Measurements from ENCODE around the gene RPS6KB2.
A peak's percentile ranks its signal among the peaks of the same experiment; 100 is the strongest.
"Not testable (repeated sequence)": the region's sequence is repeated elsewhere in the genome, so short reads cannot be mapped to it uniquely, and the experiment has no call there.

RPS6KB2 gene

DNA sequence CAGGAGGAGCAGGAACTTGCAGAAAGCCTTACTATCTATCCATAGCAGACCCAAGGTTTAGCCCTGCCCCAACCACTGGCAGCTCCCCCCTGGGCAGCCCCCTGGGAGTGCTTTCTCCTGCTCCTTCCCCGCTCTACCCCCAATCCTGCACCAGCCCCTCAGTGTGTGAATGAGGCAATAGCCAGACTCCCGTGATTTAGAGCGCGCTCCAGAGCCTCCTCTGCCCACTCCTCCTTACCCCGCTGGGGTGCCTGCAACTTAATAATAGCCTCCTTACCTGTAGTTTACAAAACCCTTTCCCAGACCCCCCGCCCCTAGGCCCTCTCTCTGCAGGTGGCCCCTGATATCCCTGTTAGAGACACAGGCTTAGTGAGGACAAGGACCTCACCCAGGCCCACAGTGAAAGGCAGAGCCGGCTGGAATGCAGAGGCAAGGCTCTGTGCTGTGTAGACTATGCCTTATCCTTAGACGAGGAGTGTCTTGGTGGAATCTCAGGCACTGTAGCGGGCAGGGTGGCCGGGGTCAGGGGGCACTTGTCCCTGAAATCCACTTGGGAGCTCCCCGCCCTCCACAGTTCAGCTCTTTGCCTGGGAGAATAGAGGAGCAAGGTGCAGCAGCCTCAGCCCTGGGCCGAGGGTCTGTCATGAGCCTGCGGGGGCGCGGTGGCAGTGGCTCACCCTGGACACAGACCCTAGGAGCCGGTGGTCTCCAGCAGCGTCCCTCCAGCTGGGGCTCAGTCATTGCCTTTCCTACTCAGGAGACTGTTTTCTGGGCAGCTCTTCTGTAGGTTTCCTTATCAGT is 17.1 kb upstream of the RPS6KB2 start:
- DNase-seq (ENCODE audit: low read depth) = no peak

DNA sequence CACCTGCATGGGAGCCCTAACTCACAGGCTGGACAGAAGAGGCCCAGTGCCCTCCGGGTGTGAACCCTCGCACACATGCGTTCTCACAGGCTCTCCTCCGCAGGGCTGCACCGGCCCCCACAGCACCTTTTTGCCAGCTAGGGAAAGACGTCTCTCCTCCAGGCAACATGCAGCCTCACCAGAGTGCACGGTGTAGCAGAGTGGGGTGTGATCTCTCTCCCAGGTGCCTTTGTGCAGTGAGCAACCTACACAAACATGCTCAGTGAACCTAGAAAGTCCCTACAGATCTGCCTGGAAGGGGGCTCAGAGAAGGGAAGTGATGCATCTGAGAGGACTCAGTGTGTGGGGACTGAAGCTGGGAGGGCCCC is 16.5 kb upstream of the RPS6KB2 start:
- DNase-seq (ENCODE audit: low read depth) = no peak

DNA sequence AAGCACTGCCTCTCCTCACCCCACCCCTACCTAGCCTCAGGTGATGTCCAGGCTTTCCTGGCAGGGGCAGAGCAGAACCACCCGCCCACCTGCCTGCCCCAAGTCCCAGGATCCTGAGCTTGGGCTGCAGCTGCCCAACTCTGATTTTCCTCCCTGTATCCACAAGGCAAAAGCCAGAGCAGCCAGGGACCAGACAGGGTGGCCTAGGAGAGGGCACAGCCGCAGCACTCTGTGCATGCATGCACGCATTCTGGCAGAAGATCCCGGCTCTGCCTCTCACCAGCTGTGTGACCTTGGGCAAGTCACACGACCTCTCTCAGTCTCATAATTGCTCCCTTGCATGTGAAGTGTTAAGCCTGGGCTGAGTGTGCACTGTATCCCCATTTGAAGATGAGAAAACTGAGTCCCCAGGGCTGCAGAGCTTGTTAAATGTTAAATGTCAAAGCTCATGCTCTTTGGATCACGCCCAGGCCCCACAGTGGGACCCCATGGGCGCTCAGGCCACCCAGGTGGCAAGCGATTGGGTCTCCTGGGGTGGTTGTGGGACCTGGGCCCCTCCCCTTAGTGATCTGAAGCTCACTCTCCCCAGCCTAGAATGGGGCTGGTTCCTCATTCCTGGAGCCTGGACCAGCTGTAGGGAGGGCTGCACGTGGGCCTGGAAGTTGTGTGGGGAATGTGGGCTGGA is 15.7 kb upstream of the RPS6KB2 start:
- no peak for DNase-seq (ENCODE audit: low read depth)

DNA sequence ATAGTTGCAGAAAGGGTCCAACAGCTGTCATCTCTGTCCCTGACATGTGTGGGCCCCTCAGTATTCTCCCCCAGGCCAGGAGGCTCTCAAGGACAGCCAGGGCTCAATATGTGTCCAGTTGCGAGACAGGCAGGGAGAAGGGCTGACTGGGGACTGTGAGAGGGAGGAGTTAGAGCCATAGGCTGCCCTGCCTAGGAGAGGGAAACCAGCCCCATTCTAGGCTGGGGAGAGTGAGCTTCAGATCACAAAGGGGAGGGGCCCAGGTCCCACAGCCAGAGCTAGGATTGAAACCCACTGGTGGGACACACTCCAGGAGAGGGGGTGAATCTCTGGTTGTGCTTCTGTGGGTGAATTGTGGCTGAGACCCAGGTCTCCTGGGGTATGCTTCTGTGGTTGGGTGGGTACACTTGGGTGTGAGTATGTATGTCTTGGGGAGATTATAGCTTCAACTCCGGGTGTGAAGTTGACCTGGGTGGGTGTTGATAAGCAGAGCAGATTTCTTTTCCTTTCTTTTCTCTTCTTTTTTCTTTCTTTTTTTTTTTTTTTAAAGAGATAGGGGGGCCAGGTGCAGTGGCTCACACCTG is 14.9 kb upstream of the RPS6KB2 start:
- no peak for DNase-seq (ENCODE audit: low read depth)

DNA sequence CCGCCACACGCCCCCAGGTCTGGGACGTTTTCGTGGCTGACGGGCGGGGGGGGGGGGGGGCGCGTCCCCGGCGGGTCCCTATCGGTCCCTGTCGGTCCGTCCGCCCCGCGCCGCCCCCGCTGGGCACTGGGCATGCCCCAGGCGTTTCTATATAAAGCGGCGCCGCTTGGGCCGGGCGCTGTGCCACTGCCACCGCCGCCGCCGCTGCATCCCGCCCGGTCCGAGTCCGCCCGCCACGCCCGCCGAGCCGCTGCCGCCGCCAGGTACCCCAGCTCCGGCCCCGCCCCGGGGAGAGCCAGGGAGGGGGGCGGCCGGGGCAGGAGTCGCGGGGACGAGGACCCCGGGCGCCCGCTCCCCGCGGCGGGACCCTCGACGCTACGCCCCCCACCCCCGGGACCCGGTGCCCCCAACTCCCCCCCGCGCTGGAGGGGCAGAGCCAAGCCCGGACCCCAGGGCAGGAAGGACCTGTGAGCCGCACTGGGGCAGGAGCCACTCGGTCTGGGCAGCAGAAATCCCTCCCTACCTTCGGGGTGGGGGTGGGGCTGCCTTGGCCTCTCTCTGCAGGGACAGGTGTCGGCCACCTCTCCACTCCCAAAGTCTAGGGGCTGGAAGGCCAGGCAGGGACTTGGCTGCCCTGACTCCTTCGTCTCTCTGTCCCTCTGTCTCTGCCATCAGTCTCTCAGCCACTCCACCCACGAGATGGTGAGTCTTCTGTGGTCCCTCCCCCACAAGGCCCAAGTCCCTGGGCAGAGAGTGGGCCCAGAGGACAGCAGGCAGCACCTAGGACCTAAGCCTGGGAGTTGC is 12.6 kb upstream of the RPS6KB2 start, which contains the start of gene CARNS1:
CARNS1 (plus strand) TSS at position 178 of the 804 bp plus-strand sequence; CDS start at position 700, 522 bp downstream.
- DNase-seq (ENCODE audit: low read depth) = no peak

DNA sequence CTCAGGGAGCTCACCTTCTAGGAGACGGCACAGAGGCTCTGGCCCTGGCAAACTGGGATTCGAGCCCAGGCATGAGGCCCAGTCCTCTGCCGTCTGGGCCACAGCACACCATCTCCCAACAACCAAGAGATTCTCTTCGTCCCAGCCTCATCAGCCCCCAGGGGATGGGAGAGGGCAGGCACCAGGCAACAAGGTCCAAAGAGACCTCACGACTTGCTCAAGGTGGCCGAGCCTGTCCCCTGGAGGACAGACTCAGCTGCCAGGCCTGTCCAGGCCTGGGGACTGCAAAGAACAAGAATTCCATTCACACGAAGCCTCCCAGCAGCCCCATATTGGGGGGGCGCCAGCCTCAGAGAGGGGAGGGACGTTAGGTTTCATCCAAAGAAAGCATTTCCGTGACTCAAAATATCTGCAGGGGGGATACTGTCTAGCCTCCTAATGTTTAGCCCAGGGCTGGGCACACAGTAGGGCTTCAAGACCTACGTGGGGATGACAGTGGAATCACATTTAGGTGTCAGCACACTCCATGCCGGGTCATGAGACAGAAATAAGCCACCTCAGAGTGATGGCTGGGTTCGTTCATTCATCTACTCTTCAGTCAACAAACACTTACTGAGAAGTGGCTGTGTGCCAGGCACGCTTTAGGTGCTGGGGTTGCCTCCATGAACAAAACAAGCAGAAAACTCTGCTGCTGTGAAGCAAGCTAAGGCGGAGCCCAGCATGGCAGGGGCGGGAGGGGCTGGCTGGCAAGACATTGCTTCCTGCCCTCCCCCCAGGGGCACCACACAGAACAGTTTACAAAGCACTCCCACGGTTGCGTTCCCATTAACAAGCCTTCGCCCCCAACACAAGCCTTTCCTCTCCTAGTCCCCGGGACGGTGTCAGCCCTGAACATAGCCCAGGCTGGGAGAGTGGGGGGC is 11.6 kb upstream of the RPS6KB2 start:
- DNase-seq (ENCODE audit: low read depth) = peak; percentile 57

DNA sequence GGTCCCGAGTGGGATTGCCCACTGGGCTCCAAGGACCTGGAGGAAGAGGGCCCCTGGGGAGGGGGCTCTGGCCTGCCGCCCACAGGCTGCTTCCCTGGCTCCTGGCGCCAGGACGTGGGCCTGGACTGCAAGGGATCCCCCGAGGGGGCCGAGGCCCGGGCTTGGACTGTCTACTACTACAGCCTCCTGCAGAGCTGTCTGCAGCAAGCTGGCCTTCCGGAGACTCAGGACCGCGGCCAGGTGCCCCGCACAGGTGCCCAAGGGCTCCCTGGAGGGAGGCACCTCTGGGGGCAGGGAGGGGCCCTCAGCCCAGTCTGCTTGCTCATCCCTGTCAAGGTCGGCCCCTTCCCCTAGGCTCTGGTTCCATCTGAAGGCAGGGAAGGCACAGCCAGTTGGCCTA is 10.9 kb upstream of the RPS6KB2 start:
- no peak for DNase-seq (ENCODE audit: low read depth)

DNA sequence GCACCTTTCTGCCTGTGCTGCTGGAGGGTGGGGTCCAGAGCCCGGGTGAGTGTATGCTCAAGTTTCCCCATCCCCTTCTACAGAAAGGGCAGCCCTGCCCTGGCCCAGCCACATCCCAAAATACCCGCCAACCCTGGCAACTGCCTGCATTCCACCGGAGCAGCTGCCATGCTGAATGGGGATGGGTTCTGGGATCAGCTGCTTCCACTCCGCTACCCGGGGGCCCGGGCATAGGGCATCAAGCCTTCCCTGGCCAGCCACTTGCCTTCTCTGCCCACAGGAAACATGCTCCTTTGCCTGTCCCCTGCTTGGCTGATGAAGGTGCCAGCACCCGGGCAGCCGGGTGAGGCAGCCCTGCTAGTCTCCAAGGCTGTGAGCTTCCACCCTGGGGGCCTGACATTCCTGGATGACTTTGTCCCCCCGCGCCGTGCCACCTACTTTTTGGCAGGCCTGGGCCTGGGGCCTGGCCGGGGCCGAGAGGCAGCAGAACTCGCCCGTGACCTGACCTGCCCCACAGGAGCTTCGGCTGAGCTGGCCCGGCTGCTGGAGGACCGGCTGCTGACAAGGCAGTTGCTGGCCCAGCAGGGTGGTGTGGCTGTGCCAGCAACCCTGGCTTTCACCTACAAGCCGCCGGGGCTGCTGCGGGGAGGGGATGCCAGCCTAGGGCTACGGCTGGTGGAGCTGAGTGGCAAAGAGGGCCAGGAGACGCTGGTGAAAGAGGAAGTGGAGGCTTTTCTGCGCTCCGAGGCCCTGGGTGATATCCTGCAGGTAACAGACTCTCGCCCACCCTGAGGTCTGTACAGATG is 9.6 kb upstream of the RPS6KB2 start:
- DNase-seq (ENCODE audit: low read depth) = no peak

DNA sequence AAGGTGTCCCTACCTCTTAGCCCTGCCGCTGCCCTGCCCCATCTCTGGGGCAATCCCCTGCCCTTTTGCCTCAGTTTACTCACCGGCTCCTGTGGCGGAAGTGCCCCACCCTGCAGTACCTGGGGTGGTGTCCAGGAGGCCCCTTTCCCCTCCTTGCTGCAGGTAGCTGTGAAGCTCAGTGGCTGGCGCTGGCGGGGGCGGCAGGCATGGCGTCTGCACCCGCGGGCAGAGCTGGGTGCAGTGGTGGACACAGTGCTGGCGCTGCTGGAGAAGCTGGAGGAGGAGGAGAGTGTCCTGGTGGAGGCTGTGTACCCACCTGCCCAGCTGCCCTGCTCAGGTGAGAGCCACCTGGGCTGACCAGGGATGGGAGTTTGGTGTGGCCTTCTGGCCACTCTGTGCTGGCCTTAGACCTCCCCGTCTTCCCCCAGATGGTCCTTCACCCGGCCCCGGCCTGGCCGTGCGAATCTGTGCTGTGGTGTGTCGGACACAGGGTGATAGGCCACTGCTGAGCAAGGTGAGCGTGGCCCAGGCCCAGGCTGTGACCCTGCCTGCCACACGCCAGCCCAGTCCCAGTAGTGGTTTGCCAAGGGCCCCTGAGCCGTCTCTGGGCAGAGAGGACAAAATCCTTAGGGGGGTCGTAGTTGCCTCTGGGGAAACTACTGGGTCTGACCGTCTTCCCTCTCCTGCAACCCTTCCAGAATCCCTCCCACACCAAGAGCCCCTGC is 8.8 kb upstream of the RPS6KB2 start:
- DNase-seq (ENCODE audit: low read depth) = no peak

DNA sequence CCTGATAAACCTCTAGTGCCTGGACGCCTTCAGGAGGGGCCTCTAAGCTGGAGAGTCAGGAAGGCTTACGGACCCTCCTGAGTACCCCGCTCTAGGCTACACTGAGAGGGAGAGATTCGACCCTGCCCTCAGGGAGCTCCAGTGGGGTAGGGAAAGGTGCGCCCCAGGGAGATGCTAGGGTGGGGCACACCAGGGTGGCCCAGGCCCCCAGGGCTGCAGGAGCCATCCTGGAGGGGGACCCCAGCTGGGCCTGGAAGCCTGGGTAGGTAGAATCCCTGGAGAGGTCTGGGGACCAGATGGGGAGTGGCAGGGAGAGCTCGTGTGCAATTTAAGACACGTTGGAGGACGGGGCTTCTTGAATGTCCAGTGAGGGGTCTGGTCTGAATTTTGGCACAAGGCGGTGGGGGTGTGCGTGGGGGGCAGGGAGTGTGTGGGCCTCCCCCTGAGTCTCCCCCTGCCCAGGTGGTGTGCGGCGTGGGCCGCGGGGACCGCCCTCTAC is 8.1 kb upstream of the RPS6KB2 start:
- no peak for DNase-seq (ENCODE audit: low read depth)

DNA sequence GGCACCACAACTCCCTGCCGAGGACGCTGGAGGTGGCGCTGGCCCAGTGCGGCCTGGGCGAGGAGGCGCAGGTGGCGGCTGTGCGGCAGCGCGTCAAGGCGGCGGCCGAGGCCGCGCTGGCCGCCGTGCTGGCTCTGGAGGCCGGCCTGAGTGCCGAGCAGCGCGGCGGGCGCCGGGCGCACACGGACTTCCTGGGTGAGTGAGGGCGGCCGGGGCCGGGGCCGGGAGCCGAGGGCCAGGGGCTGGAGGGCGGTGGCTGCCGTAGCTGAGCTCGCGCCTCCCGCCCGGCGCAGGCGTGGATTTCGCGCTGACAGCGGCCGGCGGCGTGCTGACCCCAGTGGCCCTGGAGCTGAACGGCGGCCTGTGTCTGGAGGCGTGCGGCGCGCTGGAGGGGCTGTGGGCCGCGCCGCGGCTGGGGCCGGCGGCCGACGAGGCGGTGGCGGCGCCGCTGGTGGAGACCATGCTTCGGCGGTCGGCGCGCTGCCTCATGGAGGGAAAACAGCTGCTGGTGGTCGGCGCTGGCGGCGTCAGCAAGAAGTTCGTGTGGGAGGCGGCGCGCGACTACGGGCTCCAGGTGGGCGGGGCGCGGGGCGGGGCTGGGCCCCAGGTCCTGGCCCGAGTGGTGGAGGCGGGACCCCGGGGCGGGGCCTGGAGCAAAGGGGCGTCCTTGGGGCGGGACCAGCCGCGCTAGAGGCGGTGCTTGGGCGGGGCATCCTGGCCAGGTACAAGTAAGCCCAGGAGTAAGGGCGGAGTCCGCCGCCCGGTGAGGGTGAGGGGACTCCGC is 7.5 kb upstream of the RPS6KB2 start:
- DNase-seq (ENCODE audit: low read depth) = peak; percentile 99

DNA sequence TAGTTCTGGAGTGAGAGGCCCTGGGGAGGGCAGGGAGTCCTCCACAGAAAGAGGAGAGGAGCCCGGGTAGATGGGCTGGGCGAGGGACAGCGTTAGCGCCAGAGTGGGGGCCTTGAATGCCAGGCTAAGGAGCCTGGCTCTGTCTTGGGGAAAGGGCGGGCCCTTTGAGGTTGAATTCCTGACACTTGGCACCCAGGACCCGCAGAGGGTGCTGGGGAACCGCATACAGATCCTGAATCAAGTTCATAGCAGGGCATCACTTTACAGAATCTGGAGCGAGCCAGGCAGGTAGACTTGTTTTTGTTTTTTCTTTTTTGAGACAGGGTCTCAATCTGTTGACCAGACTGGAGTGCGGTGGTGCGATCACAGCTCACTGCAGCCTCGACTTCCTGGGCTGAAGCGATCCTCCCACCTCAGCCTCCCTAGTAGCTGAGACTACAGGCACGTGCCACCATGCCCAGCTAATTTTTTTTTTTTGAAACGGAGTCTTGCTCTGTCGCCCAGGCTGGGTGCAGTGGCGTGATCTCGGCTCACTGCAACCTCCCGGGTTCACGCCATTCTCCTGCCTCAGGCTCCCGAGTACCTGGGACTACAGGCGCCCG is 6.8 kb upstream of the RPS6KB2 start:
- DNase-seq (ENCODE audit: low read depth) = no peak

DNA sequence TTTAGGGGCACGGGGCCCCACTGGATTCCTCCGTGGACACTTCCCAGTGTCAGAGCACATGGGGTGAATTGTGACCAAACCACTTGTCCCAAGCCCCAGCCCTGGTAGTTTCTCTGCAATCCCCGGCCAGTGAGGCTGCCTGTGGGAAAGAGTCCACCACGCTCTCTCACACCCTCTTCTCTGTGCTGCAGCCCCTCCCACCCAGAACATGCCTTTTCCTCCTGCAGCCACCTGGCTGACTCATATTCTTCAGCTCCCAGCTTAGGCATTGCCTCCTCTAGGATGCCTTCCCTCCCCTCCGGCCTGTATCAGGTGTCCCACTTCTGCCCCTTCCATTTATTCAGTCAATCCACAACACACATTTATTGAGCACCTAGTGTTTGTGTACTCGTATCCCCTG is 5.4 kb upstream of the RPS6KB2 start:
- DNase-seq (ENCODE audit: low read depth) = no peak

DNA sequence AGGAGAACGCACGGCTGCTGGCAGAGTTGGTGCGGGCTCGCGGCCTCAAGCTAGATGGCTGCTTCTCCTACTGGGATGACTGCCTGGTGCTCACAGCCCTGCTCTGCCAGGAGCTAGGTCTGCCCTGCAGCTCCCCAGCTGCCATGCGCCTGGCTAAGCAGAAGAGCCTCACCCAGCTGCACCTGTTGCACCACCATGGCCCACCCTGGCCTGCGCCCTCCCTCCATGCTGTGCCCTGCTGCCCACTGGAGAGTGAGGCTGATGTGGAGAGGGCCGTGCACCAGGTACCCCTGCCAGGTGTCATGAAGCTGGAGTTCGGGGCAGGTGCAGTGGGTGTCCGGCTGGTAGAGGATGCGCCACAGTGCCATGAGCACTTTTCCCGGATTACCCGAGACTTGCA is 4.8 kb upstream of the RPS6KB2 start:
- DNase-seq (ENCODE audit: low read depth) = no peak

DNA sequence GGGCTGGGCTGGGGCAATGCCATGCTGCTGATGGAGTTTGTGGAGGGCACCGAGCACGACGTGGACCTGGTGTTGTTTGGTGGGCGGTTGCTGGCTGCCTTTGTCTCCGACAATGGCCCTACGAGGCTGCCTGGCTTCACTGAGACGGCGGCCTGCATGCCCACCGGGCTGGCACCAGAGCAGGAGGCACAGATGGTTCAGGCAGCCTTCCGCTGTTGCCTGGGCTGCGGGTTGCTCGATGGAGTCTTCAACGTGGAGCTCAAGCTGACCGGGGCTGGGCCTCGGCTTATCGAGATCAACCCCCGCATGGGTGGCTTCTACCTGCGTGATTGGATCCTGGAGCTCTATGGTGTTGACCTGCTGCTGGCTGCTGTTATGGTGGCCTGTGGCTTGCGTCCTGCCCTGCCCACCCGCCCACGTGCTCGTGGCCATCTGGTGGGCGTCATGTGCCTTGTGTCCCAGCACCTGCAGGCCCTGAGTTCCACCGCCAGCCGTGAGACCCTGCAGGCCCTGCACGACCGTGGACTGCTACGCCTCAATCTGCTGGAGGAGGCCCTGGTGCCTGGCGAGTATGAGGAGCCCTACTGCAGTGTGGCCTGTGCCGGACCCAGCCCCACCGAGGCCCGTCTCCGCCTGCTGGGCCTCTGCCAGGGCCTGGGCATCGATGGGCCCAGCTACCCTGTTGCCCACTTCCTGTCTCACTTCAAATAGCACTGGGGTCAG is 4.2 kb upstream of the RPS6KB2 start:
- no peak for DNase-seq (ENCODE audit: low read depth)

DNA sequence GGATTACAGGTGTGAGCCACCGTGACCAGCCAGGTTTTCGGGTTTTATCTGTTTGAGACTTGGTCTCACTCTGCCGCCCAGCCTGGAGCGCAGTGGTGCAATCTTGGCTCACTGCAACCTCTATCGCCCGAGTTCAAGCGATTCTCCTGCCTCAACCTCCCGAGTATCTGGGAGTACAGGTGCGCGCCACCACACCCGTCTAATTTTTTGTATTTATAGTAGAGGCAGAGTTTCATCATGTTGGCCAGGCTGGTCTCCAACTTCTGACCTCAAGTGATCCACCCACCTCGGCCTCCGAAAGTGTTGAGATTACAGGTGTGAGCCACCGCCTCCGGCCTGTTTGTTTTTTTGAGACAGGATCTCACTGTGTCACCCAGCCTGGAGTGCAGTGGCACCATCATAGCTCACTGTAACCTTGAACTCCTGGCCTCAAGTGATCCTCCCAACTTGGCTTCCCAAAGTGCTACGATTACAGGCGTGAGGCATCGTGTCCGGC is 882 bp upstream of the RPS6KB2 start:
- DNase-seq (ENCODE audit: low read depth) = not testable (repeated sequence)

DNA sequence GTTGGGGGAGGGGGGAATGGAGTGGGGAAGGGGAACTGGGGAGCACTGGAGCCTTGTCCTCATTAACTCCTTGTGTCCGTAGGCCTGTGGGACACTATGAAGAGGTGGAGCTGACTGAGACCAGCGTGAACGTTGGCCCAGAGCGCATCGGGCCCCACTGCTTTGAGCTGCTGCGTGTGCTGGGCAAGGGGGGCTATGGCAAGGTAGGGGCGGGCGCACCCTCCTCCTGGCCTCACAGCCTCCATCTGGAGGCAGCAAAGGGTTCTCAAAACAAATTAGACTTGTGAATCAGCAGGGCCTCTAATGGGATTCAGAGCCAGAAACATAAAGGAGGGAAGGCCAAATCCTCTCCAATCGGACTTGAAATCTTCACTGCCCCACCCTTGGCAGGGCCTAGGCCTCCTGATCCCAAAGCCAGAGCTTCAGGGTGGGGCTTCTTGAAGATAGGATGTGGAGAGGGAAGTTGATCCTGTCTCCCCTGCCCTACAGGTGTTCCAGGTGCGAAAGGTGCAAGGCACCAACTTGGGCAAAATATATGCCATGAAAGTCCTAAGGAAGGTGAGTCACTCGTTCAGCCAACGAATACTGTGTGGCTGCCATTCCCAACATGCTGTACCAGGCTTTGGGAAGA is 859 bp downstream of the RPS6KB2 start:
- no peak for DNase-seq (ENCODE audit: low read depth)

Measured in activated gamma-delta T cell treated with anti-CD3 and anti-CD28 coated beads, Interleukin-2, amount 50 U/mL, for 16 hours (primary cell).